ENCODE results near the gene LDB3.

The LDB3 gene

DNA sequence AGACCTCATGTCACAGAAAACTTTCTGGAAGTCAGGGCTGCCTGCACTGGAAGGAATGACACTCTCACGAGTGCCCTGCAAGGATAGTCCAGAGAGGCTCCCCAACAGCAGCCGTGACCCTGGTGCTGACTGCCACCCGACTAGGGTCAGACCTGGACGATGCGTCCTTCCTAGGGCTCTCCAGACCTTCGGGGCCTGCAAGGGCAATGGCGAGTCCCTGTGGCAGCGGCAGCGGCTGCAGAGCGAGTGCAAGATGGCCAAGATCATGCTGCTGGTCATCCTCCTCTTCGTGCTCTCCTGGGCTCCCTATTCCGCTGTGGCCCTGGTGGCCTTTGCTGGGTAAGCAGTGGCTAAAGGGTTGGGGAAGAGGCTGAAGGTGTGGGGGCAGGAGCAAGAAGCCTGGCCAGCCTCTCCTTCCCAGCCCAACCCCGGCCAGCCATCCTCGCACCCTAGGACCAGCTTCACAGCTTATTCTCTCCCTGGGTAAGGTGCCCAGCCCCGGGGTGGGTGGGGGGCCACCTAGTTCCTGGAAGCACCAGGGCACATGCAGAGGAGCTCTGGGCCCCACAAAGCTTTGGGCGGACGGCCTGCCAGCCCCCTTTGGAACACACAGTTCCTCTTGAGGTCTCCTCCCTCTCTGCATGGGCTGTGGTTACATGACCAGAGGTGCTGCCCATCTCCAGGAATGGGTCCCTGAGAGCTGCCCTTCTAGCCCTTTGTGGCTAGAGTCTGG, 8.4 kb upstream of the LDB3 start:
- no peak overlapping the region for H3K4me3 ChIP-seq (ENCODE audit: control insufficient read depth, low read depth, low read length)
- TF ChIP-seq, protein P1, sequence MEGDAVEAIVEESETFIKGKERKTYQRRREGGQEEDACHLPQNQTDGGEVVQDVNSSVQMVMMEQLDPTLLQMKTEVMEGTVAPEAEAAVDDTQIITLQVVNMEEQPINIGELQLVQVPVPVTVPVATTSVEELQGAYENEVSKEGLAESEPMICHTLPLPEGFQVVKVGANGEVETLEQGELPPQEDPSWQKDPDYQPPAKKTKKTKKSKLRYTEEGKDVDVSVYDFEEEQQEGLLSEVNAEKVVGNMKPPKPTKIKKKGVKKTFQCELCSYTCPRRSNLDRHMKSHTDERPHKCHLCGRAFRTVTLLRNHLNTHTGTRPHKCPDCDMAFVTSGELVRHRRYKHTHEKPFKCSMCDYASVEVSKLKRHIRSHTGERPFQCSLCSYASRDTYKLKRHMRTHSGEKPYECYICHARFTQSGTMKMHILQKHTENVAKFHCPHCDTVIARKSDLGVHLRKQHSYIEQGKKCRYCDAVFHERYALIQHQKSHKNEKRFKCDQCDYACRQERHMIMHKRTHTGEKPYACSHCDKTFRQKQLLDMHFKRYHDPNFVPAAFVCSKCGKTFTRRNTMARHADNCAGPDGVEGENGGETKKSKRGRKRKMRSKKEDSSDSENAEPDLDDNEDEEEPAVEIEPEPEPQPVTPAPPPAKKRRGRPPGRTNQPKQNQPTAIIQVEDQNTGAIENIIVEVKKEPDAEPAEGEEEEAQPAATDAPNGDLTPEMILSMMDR (conservative IDR thresholded peaks at IDR 0.05; ENCODE audit: control insufficient read depth, insufficient read depth, low read depth, low read length) = no peak
- DNase-seq (ENCODE audit: low read depth) = no peak

- TF ChIP-seq, protein P1 (conservative IDR thresholded peaks at IDR 0.05; ENCODE audit: control insufficient read depth, insufficient read depth, low read depth, low read length) = no peak
- DNase-seq (ENCODE audit: low read depth) = no peak
- H3K4me3 ChIP-seq (ENCODE audit: control insufficient read depth, low read depth, low read length) = no peak overlapping the region
These were observed 6.9 kb upstream of the LDB3 start for GRCh38 chr10:86661161-86662025.

- no peak overlapping the region for H3K4me3 ChIP-seq (ENCODE audit: control insufficient read depth, low read depth, low read length)
- DNase-seq (ENCODE audit: low read depth) = no peak
- TF ChIP-seq, protein P1 (conservative IDR thresholded peaks at IDR 0.05; ENCODE audit: control insufficient read depth, insufficient read depth, low read depth, low read length) = no peak
These were observed 5.9 kb upstream of the LDB3 start for GRCh38 chr10:86662186-86663045.

DNA sequence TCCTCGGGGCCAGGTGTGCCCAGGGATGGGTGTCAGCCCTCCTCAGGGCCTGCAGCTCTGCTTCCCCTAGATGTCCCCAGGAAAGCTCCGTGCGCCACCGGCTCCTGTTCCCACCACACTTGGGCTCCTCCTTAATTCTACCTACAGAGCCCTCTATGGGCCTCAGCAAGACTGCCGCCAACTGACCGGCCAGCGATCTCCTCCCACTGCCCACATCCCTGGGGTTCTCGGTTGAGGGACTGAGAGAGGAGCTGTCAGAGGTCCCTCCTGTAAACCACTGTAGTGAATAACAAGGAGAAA, 5.3 kb upstream of the LDB3 start:
- TF ChIP-seq, protein P1 (conservative IDR thresholded peaks at IDR 0.05; ENCODE audit: control insufficient read depth, insufficient read depth, low read depth, low read length) = no peak
- DNase-seq (ENCODE audit: low read depth) = no peak
- H3K4me3 ChIP-seq (ENCODE audit: control insufficient read depth, low read depth, low read length) = no peak overlapping the region

DNA sequence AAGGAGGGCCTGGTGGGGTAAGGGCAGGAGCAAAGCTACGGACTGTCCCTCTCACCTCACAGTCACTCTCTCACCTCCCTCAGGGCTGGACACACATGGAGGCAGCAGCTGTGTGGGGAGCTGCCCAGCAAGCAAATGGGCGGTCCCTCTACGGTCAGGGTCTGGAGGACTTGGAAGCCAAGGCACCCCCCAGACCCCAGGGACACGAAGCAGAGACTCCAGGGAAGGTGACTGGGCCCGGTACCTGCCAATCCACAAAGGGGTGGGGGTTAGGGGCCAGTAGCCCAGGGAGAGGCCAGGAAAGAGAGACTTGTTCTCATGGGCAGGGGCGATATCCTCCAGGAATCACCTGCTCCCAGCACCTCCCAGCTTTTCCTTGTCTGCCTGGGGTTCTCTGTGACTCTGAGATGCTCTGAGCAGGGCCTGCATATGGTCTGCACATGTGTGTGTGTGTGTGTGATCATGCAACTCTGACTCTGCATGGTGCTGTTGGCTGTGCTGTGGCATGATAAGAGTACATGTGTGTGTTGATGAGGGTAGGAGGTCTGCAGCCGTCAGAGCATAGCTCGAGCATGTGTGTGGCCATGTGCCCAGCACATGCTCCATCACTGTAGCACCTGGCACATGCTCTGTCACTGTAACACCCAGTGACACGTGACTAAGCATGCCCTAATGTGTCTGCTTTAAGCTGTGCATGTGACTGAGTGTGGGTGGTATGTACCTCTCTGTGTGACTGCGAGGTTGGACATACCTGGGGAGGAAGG, 4.6 kb upstream of the LDB3 start:
- TF ChIP-seq, protein P1 (conservative IDR thresholded peaks at IDR 0.05; ENCODE audit: control insufficient read depth, insufficient read depth, low read depth, low read length) = no peak
- DNase-seq (ENCODE audit: low read depth) = no peak

More for the DNA sequence above, 4.6 kb upstream of the LDB3 start:
- H3K4me3 ChIP-seq (ENCODE audit: control insufficient read depth, low read depth, low read length) = no peak overlapping the region

Measured in fibroblast of mammary gland (primary cell).